ENCODE data around the gene ARID2.

ARID2 gene

DNA sequence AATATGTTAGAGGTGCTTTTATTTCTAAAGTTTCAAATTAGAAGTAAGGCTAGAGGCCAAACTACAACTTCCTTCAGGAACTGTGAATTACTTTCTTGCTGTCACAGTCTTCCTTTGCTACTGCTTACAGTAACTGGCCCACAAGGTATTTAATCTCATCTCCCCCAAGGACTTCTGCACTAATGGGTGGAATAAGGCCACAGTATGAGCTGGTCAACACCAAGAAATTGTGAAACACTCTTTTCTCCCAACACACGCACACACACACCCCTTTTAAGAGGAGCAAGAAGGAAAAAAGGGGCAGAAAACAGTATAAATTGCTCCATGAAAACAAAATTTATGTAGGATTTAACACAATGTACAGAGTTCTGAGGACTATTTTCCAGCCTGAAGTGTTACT, 215.3 kb downstream of the ARID2 start:
- DNase-seq = no peak

DNA sequence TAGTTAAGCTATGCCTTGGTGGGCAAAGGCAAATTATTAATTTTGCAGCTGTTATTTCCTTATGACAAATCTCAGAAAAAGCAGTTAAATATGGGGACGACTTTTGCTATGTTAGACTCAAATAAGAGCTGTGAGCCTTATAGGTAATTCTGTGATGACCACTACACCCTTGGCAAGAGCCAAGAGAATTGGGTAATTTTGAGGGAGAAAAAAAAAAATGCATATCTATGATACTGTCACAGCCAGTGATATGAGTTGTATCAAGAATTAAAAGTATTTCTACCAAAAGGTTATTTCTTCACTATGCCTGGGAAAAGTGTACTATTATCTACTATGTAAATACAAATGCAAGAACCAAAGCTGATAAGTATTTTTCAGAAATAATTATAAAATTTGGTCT, 216.9 kb downstream of the ARID2 start:
- no peak for DNase-seq

DNA sequence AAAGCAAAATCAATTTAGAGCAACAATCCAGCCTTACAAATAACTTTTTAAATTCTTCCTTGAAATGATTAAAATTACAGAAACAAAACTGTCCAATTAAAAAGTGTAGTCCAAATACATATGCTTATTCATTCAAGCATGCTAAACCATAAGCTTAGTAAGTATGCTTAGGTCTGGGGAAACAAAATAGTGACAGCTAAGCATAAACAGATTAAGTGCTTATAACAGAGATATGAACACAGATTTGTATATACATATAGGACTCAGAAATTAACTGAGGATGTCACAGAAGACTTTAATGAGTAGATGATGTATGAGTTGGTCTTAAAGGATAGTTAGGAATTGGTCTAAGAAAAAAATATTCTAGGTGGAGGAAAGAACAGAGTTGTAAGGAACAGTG, 219.0 kb downstream of the ARID2 start:
- no peak for DNase-seq

Measured in activated gamma-delta T cell treated with Interleukin-2 at 50 U/mL for 16 hours (primary cell).